ENCODE measurements around the gene FTCD.

The FTCD gene

DNA sequence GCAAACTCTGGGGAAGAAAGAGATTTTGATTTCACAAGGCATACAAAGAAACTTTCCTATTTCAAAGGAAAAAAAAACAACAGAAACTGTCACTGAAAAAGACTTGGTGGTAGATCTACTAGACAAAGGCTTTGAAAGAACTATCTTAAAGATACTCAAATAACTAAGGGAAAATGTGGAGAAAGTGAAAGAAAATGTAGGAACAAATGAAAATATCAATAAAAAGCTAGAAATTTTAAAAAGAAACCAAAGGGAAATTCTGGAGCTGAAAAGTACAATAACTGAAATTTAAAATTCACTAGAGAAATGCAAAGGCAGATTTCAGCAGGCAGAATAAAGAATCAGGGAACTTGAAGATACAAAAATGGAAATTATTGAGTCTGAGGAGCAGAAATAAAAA lies 51.3 kb downstream of the FTCD start:
- DNase-seq = no peak

DNA sequence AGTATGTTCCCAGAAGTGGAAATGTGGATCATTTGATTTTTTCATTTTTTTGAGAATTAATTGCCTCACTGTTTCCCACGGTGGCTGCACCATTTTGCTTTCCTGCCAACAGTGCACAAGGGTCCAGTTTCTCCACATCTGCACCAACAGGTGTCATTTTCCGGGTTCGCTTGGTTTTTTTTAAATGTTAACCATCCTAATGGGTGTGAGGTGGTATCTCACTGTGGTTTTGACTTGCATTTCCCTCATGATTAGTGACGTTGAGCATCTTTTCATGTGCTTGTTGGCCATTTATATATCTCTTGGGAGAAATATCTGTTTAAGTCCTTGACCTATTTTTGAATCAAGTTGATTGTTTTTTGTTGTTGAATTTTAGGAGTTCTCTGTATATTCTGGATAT lies 54.5 kb downstream of the FTCD start:
- no peak for DNase-seq

DNA sequence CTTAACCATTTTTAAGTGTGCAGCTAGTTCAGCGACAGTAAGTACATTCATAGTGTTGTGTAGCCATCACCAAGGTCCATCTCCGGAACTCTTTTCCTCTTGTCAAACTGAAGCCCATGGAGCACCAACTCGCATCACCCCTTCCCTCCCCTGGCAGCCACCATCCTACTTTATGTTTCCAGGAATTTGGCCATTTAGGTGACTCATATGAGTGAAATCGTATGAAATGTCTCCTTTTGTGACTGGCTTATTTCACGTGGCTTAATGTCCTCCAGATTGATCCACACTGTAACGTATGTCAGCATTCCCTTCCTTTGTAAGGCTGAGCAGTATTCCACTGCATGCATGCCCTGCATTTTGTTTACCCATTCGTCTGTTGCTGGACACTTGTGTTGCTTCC lies 55.0 kb downstream of the FTCD start:
- no peak for DNase-seq

DNA sequence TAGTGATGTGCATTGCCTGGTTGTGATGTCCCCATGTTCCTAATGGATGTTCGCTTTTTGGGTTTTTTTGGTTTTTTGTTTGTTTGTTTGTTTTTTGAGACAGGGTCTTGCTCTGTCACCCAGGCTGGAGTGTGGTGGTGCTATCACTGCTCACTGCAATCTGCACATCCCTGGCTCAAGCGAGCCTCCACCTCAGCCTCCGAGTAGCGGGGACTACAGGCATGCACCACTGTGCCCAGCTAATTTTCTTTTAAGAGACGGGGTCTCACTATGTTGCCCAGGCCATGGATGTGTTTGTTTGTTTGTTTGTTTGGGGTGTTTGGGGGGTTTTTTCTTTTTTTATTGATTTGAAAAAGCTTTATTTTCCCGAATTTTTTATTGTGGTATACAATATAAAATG lies 55.4 kb downstream of the FTCD start:
- no peak for DNase-seq

DNA sequence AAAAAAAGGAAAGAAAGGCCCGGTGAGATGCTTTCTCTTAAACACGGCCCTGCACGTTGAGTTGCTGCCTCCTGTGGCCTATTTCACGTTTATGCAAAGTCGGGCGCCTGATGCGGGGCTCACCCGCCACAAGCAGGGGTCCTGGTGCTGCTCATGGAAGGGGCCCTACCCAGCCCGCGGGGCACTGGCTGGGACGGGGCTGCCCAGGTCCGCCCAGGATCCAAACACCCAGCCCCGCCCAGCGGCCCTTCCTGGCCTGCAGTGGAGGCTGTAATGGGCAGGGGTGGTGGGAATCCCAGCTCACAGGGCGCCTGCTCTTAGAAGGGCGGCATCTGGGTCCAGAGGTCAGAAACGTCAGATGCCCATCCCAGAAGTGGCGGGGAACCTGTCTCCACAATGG lies 55.9 kb downstream of the FTCD start:
- DNase-seq = no peak

DNA sequence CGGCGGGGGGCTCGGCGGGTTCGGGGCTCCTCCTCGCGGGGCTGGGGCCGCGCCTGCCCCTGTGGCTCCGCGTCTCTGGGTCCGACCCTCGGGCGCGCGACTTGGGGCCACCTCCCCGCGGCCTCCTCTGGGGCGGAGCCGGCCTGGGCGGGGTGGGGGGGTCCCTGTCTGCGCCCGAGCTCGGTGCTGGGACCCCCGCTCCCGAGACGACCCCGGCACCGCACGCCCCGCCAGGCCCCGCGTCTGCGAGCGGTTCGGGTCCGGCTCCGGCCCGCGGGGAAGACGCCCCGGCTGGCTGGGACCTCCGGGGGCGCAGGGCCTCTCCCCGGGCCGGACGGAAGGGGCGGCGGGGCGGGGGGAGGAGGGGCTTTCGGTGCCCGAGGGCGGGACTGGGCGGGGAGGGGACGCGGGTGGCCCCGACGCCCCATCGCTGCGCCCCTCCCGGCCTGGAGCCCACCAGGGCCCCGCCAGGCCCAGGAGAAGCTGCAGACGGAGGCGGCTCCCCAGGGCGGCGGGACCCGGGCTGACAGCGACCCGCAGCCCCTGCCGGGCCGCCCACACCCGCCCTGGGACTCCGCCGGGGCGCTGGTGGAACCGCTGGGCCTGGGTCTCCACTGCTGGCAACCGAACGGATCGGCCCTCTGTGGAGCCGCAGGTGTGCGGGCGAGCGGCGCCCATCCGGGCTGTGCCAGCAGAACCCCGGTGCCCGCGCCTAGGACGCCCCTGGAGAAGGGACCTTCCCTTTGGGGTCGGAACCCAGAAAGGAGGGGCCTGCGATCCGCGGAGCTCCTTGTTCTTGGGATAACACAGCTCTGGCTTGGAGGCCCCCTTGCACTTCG lies 56.9 kb downstream of the FTCD start:
- no peak for DNase-seq

- DNase-seq = no peak
Observed at GRCh38 chr21:46097336-46098293, 57.8 kb downstream of the FTCD start, which contains the start of gene COL6A2. Gene COL6A2 (plus strand): TSS chr21:46098112.

GRCh38 chr21:46096596-46097335 lies 58.6 kb downstream of the FTCD start:
- no peak for DNase-seq

DNA sequence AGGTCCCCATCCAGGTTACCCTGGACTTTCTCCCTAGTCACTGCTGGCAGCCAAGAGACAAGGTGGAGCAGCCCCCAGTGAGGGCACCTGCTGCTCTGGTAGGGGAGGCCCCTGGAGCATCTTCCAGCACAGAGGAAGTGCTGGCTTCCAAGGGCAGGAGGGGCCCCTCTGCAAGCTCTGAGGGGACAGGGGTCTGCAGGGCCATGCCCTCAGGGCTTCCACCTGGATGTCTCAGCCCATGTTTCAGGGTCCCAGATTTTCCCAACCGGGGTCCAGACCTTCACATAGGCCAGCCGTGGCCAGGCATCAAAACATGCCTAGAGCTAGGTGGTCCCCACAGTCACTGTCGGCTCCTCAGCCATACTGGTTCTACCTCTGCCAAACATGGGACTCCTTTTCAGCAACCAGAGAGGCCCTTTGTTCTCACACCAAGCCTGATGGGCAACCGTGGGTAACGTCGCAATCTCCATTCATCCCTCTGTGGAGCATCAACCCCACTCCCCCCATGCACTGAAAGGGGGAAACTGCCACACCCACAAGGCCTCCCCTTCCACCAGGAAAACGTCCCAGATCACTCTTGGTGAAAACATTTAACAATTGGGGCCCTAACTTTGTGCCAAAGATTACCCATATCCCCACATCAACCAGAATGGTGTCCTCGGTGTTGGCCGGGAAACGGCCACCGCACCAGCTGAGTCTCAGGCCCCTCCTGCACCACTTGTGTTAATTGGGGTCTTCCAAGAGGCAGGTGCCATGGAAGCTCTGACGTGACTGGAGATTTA lies 59.4 kb downstream of the FTCD start:
- no peak for DNase-seq

GRCh38 chr21:46095083-46095719 lies 60.2 kb downstream of the FTCD start:
- no peak for DNase-seq

DNA sequence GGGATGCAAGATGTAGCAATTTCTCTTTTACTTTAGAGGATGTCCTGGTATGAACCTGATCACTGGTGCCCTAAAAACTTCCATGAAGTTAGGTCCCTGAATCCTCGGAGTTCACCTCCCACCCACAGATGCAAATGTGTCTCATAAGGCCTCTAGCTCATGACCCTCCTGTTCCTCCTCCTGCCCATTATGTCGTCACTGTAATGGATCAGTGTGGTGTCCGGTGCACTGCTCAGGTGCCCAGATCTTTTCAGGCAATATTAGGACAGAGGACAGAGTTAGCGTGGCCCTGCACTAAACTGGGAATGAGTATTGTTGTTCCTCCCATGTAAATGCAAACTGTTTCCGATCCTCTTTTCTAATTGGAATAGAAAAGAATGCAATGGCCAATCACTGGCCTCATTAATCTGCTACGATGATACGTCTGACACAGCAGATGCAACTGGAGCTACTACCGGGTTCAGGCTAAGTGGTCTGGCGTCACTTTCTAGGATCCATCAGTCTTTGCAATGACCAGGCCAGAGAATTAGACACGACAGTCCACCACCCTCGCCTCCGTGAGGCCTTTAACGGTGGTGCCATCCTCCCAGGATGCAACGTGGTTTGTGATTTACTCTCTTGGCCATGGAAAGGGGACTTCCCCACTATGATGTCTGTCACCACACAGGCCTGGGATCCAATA lies 60.8 kb downstream of the FTCD start:
- no peak for DNase-seq

GRCh38 chr21:46093668-46094400 lies 61.5 kb downstream of the FTCD start:
- DNase-seq = peak; percentile 37

- no peak for DNase-seq
Observed at GRCh38 chr21:46092811-46093667, 62.3 kb downstream of the FTCD start.

GRCh38 chr21:46092026-46092764 lies 63.2 kb downstream of the FTCD start:
- DNase-seq = no peak

- no peak for DNase-seq
Observed at GRCh38 chr21:46091631-46092025, 63.8 kb downstream of the FTCD start.

GRCh38 chr21:46091118-46091517 lies 64.3 kb downstream of the FTCD start:
- DNase-seq = no peak

- DNase-seq = no peak
Observed at GRCh38 chr21:46089285-46089684, 66.1 kb downstream of the FTCD start.

- no peak for DNase-seq
Observed at GRCh38 chr21:46088189-46088588, 67.2 kb downstream of the FTCD start.

- DNase-seq = no peak
Observed at GRCh38 chr21:46087641-46088040, 67.7 kb downstream of the FTCD start.

Data from NK-92 treated with Interleukin-12 subunit alpha and Interleukin-12 subunit beta, amount 100 ng/mL, for 24 hours (cell line).